ENCODE measurements around the gene ALPG.

ALPG gene

GRCh38 chr2:232372231-232373208 is 34.1 kb upstream of the ALPG start:
- H3K27ac ChIP-seq: no peak overlapping the region
- ChIA-PET POLR2A (ENCODE audit: low non-redundant PET) (interaction anchor here (0.6 kb wide), 1 partner anchor 13 kb away, joined by 3 read pairs; no protein-coding TSS in a partner anchor), CTCF (interaction anchor here (0.6 to 0.7 kb wide), 2 partner anchors 14 to 261 kb away, joined by 3 read pairs; no protein-coding TSS in a partner anchor)
- TF ChIP-seq CTCF (conservative IDR thresholded peaks at IDR 0.05; ENCODE audit: low read depth): no peak
- peak; percentile 52 for DNase-seq (ENCODE audit: low spot score)

GRCh38 chr2:232374356-232374755 is 32.3 kb upstream of the ALPG start:
- ChIA-PET CTCF (no interaction called here), POLR2A (ENCODE audit: low non-redundant PET) (no interaction called here)
- no peak overlapping the region for H3K27ac ChIP-seq
- no peak for DNase-seq (ENCODE audit: low spot score)
- no peak for TF ChIP-seq CTCF (conservative IDR thresholded peaks at IDR 0.05; ENCODE audit: low read depth)

- CTCF ChIA-PET: interaction anchor here (0.7 kb wide), 1 partner anchor 793 kb away, joined by 3 read pairs; no protein-coding TSS in a partner anchor
Observed at GRCh38 chr2:232375164-232375563, 31.5 kb upstream of the ALPG start.

GRCh38 chr2:232376260-232376659 is 30.4 kb upstream of the ALPG start:
- ChIA-PET CTCF (no interaction called here), POLR2A (ENCODE audit: low non-redundant PET) (no interaction called here)
- H3K27ac ChIP-seq: no peak overlapping the region
- TF ChIP-seq CTCF (conservative IDR thresholded peaks at IDR 0.05; ENCODE audit: low read depth): no peak
- no peak for DNase-seq (ENCODE audit: low spot score)

More at GRCh38 chr2:232375164-232375563, 31.5 kb upstream of the ALPG start:
- POLR2A ChIA-PET (ENCODE audit: low non-redundant PET): no interaction called here
- H3K27ac ChIP-seq: no peak overlapping the region
- TF ChIP-seq CTCF (conservative IDR thresholded peaks at IDR 0.05; ENCODE audit: low read depth): no peak
- no peak for DNase-seq (ENCODE audit: low spot score)

GRCh38 chr2:232376713-232377112 is 29.9 kb upstream of the ALPG start:
- no peak for TF ChIP-seq CTCF (conservative IDR thresholded peaks at IDR 0.05; ENCODE audit: low read depth)
- CTCF ChIA-PET: no interaction called here

GRCh38 chr2:232377319-232377718 is 29.3 kb upstream of the ALPG start:
- ChIA-PET POLR2A (ENCODE audit: low non-redundant PET) (no interaction called here), CTCF (interaction anchor here (0.6 kb wide), 1 partner anchor 511 kb away, joined by 4 read pairs; no protein-coding TSS in a partner anchor)
- TF ChIP-seq CTCF (conservative IDR thresholded peaks at IDR 0.05; ENCODE audit: low read depth): no peak
- no peak for DNase-seq (ENCODE audit: low spot score)
- H3K27ac ChIP-seq: no peak overlapping the region

More at GRCh38 chr2:232376713-232377112, 29.9 kb upstream of the ALPG start:
- POLR2A ChIA-PET (ENCODE audit: low non-redundant PET): no interaction called here
- H3K27ac ChIP-seq: no peak overlapping the region
- no peak for DNase-seq (ENCODE audit: low spot score)
